ENCODE measurements around the gene GSDMA.
"Not testable (repeated sequence)": the region's sequence is repeated elsewhere in the genome, so short reads cannot be mapped to it uniquely, and the experiment has no call there.

GSDMA gene

DNA sequence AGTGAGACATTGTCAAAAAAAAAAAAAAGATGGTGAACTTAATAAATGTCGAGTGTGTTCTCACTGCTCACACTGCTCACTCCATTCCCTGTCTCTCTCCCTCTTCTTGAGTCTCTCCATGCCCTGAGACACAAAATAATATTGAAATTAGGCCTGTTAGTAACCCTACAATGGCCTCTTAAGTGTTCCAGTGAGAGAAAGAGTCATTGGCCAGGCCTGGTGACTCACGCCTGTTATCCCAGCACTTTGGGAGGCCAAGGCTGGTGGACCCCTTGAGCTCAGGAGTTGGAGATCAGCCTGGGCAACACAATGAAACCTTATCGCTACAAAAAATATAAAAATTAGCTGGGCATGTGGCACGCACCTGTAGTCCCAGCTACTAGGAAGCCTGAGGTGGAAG is 36.3 kb downstream of the GSDMA start:
- DNase-seq, result no peak

DNA sequence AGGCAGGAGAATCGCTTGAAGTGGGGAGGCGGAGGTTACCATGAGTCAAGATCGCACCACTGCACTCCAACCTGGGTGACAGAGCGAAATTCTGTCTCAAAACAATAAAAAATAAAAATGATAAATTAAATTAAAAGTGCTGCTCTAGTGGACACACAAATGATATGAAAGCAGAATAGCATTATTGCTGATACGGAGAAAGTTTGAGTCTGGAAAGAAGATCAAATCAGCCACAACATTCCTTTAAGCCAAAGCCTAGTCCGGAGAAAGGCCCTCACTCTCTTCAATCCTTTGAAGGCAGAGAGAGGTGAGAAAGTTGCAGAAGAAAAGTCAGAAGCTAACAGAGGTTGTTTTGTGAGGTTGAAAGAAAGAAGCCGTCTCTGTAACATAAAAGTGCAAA is 37.4 kb downstream of the GSDMA start:
- DNase-seq, result no peak

DNA sequence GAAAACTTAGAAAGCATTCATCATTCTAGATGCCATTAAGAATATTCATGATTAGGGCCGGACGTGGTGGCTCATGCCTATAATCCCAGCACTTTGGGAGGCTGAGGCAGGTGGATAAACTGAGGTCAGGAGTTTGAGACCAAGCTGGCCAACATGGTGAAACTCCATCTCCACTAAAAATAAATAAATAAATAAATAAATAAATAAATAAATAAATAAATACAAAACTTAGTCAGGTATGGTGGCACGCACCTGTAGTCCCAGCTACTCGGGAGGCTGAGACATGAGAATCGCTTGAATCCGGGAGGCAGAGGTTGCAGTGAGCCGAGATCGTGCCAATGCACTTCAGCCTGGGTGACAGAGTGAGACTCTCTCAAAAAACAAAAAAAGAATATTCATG is 38.5 kb downstream of the GSDMA start:
- DNase-seq, result not testable (repeated sequence)

DNA sequence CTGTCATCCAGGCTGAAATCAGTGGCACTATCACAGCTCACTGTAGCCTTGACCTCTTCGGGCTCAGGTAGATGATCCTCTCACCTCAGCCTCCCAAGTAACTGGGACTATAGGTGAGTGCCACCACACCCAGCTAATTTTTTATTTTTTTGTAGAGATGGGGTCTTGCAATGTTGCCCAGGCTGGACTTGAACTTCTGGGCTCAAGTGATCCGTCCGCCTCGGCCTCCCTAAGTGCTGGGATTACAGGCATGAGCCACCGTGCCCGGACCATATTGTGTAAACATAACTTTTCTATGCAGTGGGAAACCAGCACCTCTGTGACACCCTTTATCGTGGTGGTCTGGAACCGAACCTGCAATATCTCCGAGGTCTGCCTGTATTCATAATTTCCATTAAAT is 41.3 kb downstream of the GSDMA start:
- no peak for DNase-seq

DNA sequence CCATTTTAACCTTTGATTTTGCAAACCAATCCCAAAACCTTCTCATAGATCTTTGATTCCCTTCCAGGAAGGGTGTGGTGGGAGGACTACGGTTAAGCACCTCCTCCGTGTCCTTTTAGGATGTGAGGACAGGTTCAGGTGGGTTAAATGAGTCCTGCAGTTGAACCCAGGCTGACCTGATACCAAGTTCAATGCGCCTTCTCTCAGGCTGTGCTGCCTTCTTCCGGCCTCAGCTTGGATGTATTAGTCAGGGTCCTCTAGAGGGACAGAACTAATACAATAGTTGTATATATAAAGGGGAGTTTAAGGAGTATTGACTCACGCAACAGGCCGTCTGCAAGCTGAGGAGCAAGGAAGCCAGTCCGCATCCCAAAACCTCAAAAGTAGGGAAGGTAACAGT is 41.9 kb downstream of the GSDMA start:
- no peak for DNase-seq

DNA sequence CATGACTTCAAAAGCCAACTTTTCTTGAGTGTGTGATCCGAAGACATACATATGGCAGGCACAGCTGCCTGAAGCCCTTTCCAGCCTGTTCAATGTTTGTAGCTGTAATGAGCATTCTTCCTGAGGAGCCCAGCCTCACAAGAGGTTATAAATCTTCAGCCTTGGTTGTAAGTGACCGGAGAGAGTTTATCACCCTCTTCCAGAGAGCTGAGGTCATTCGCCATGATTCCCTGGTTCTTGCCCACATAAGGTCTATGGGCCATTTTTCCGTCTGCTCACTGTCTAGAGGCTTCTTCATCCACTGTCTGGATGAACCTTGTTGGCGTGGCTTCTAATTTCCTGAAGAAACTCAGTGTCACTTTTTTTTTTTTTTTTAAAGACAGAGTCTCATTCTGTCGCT is 42.7 kb downstream of the GSDMA start:
- no peak for DNase-seq

DNA sequence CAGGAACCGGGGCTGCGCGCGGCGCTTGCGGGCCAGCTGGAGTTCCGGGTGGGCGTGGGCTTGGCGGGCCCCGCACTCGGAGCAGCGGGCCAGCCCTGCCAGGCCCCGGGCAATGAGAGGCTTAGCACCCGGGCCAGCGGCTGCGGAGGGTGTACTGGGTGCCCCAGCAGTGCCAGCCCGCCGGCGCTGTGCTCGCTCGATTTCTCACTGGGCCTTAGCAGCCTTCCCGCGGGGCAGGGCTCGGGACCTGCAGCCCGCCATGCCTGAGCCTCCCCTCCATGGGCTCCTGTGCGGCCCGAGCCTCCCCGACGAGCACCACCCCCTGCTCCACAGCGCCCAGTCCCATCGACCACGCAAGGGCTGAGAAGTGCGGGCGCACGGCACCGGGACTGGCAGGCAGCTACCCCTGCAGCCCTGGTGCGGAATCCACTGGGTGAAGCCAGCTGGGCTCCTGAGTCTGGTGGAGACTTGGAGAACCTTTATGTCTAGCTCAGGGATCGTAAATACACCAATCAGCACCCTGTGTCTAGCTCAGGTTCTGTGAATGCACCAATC is 48.2 kb downstream of the GSDMA start:
- DNase-seq, result not testable (repeated sequence)

DNA sequence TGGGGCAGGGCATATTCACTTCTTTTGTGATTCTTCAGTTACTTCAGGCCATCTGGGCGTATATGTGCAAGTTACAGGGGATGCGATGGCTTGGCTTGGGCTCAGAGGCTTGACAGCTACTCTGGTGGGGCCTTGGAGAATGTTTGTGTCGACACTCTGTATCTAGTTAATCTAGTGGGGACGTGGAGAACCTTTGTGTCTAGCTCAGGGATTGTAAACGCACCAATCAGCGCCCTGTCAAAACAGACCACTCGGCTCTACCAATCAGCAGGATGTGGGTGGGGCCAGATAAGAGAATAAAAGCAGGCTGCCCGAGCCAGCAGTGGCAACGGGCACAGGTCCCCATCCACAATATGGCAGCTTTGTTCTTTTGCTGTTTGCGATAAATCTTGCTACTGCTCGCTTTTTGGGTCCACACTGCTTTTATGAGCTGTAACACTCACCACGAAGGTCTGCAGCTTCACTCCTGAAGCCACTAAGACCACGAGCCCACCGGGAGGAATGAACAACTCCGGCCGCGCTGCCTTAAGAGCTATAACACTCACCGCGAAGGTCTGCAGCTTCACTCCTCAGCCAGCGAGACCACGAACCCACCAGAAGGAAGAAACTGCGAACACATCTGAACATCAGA is 49.3 kb downstream of the GSDMA start:
- DNase-seq, result not testable (repeated sequence)

DNA sequence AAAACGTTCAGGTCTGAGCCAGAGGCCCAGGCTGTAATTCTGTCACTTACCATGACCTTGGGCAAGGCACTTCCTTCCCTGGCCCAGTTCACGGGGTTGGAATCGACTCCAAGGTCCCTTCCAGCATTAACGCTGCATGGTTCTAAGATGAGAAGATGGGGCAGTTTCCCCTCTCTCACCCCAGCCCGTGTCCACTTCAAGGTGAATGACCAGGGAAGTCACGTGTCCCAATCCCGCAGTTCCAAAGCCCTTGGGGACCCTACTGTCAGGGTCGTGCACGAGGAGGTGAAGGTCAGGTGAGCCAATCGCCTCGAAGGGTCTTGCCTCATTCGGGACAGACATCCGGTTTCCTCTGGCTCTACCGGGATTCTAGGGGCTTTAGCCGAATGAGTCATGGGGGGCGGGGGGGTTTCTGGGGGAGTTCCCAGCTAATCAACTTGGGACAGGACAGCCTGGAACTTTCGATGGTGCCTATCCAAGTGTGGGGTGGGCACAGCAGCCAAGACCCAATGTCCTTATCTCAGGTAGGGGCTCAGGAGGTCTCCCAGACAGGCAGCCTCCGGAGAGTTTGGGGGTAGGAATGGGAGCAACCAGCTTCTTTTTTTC is 51.7 kb downstream of the GSDMA start:
- no peak for DNase-seq

DNA sequence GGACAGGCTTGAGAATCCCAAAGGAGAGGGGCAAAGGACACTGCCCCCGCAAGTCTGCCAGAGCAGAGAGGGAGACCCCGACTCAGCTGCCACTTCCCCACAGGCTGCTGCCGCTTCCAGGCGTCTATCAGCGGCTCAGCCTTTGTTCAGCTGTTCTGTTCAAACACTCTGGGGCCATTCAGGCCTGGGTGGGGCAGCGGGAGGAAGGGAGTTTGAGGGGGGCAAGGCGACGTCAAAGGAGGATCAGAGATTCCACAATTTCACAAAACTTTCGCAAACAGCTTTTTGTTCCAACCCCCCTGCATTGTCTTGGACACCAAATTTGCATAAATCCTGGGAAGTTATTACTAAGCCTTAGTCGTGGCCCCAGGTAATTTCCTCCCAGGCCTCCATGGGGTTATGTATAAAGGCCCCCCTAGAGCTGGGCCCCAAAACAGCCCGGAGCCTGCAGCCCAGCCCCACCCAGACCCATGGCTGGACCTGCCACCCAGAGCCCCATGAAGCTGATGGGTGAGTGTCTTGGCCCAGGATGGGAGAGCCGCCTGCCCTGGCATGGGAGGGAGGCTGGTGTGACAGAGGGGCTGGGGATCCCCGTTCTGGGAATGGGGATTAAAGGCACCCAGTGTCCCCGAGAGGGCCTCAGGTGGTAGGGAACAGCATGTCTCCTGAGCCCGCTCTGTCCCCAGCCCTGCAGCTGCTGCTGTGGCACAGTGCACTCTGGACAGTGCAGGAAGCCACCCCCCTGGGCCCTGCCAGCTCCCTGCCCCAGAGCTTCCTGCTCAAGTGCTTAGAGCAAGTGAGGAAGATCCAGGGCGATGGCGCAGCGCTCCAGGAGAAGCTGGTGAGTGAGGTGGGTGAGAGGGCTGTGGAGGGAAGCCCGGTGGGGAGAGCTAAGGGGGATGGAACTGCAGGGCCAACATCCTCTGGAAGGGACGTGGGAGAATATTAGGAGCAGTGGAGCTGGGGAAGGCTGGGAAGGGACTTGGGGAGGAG is 52.5 kb downstream of the GSDMA start, which contains the start of gene CSF3:
TSS of gene CSF3 (plus strand) at position 436 of the 993 bp plus-strand sequence. CDS start at position 471, 35 bp downstream.
- no peak for DNase-seq

DNA sequence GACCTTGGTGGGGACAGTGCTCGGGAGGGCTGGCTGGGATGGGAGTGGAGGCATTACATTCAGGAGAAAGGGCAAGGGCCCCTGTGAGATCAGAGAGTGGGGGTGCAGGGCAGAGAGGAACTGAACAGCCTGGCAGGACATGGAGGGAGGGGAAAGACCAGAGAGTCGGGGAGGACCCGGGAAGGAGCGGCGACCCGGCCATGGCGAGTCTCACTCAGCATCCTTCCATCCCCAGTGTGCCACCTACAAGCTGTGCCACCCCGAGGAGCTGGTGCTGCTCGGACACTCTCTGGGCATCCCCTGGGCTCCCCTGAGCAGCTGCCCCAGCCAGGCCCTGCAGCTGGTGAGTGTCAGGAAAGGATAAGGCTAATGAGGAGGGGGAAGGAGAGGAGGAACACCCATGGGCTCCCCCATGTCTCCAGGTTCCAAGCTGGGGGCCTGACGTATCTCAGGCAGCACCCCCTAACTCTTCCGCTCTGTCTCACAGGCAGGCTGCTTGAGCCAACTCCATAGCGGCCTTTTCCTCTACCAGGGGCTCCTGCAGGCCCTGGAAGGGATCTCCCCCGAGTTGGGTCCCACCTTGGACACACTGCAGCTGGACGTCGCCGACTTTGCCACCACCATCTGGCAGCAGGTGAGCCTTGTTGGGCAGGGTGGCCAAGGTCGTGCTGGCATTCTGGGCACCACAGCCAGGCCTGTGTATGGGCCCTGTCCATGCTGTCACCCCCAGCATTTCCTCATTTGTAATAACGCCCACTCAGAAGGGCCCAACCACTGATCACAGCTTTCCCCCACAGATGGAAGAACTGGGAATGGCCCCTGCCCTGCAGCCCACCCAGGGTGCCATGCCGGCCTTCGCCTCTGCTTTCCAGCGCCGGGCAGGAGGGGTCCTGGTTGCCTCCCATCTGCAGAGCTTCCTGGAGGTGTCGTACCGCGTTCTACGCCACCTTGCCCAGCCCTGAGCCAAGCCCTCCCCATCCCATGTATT is 53.5 kb downstream of the GSDMA start:
- no peak for DNase-seq

DNA sequence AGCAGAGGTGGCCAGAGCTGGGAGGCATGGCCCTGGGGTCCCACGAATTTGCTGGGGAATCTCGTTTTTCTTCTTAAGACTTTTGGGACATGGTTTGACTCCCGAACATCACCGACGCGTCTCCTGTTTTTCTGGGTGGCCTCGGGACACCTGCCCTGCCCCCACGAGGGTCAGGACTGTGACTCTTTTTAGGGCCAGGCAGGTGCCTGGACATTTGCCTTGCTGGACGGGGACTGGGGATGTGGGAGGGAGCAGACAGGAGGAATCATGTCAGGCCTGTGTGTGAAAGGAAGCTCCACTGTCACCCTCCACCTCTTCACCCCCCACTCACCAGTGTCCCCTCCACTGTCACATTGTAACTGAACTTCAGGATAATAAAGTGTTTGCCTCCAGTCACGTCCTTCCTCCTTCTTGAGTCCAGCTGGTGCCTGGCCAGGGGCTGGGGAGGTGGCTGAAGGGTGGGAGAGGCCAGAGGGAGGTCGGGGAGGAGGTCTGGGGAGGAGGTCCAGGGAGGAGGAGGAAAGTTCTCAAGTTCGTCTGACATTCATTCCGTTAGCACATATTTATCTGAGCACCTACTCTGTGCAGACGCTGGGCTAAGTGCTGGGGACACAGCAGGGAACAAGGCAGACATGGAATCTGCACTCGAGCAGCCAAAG is 54.7 kb downstream of the GSDMA start:
- no peak for DNase-seq

DNA sequence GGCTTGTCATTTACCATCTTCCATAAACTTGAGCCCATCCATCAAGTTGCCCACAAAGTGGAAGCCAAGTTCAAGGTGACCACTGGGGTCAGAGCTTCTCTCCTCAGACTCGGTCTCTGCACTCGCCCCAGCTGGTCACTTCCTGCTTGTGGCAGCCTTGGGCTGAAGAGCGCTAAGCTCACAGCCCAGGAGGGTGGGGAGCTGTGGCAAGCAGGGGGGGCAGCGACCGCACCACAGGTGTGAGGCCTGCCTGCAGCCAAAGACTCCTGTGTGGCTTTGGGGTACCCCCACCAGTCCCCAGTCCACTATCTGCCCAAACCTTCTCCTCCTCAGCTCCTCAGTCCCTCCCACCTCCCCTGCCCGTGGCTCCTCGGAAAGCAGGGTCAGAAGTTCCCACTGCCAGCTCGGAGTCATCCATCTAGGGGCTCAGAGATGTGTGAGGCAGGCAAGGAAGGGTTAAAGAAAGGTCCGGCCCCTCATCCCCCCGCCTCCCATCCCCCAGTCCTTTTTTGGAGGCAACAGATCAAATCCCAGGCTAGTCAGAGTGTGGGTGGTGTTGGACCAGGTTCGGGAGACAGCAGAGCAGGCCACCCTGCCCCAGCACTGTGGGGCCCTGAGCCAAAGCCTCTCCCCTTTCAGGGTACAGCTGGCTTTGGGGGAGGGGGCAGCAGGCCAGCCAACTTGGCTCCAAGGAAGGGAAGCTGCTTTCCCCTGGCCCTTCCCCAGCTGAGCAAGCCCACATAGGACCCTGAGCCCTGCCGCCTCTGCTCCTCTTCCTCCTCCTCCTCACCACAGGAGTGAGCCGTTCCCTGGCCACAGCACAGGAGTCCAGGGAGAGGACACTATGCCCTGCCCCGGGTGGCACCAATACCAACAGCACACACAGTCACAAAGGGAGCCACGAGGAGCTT is 55.7 kb downstream of the GSDMA start:
- no peak for DNase-seq

DNA sequence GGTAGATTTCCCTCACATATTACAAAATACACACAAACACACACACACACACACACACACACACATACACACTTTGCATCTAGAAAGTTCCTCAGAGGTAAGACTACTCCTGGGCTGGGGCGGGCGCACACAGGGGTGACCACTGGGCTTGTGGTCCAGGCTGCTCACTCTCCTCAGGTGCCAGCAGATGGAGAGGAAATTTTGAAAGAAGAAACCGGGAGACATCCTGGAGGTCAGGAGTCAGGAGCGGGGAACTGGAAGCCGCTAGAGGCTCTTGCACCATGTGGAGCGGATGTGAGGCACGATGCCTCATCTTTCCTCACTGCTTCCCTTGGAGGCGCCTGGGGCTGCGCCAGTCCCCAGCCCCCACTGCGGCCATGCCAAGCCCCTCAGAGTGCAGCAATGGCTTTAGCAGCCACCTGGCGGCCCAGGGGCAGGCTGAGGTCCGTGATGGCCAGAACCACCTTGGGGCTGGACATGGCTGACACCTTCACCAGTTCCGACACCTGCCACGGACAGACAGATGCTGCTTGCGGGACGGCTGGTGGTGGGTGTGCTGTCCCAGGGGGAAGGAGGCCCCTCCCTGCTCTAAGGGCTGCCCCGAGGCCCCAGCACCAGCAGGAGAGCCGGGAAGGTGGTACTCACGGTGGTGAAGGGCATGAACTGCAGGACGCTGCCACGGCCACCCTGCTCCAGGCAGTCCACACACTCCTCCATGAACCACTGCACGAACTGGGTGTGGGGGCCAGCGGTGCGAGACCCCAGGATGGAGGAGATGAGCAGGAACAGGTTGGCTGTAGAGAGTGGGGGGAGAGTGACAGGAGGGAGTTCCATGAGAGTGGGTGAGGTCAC is 56.6 kb downstream of the GSDMA start:
- no peak for DNase-seq

DNA sequence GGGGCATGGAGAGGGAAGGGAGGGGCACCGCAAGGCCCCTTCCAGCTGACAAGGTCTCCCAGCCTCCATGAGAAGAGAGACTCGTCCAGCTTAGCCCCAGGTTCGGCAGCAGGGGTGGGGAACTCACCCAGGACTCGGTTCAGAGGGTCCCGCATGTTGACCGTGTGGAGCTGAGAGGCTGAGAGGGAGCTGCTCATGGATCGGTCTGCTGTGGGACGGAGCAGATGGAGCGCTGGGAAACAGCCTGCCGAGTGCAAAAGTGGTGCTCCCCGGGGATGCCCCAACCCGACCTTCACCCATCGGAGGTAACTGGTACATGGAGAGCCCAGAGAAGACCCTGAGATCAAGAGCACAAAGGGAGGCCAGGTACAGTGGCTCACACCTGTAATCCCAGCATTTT is 57.3 kb downstream of the GSDMA start:
- DNase-seq, result no peak

DNA sequence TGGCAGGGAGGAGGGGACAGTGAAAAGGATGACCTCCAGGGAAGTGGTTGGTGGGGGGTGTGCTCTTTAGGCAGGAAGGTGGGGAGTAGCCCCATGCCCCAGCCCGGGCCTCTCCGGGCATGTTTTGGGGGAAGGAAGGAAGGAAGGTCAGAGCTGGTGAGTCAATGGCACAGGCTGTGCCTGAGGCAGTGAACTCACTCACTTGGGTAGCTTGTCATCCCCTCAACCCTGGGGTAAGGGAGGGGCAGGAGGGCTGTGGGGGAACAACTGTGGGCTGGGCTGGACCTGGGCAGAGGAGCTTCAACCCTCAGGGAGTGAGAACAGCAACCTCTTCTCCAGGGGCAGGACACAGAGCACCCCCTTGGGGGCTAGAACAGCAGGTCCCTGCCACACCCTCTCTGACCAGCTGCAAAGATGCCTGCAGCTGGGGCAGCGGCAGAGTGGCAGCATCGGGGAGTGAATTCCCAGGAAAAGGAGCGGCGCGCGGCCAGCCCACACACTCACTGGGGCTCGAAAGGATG is 58.7 kb downstream of the GSDMA start:
- no peak for DNase-seq

DNA sequence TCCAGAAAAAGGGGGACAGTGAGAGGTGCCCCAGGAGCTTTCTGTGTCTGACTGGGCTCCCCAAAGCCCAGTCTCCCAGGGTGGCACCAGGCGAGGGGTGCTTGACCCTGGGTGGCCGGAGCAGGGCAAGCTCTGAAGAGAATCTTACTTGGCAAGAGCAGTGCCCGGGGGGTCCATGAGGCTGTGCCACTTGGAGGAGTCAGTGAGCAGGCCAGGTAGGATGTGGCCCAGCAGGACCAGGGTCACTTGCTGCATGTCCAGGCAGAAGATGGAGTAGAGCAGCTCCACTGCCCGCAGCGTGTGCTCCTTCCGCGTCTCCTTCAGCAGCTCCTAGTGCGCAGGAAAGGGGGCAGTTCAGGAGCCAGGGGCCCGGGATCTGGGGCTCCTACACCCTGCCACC is 59.7 kb downstream of the GSDMA start:
- no peak for DNase-seq

DNA sequence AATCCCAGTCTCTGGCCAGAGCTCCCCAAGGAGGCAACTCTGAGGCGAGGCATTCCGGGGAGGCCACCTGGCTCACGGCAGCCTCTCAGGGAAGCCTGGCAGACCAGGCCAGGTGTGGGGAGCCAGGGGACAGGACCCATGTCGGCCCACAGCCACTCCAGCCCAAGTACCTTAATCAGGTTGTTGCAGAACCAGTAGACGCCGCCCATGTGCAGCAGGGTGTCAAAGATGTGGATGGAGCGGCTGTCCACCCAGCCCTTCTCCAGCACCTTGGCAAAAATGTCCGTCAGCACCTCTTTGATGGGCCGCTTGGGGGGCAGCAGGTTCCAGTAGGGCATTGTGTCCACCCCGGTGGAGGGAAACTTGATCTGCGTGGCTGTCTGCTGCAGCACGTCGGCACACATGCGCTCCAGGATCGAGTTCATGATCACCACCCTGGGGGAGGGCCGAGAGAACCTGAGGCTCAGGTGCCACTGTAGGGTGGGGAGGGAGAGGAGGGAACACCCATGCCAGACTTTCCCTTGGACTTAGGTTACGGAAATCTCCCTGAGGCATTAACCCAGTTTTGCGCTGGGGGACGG is 60.2 kb downstream of the GSDMA start:
- no peak for DNase-seq

All from GF-D8 (cell line).